Fibroblast of villous mesenchyme (primary cell): ENCODE measurements around the gene NPM1. TPM values are rescaled to one million over a fixed set of nuclear protein-coding genes. Genes with fewer than 3 reads are reported as not detected.

Experiments
- DNase-seq: peaks from one replicate; pipeline ENCODE4 v3.0.0-alpha.2; 2010; ENCODE audit warnings: low read depth
- H3K4me3 ChIP-seq: 2 replicates; pipeline ENCODE4 v1.5.1; 2011; ENCODE audit warnings: low read depth, mild to moderate bottlenecking, low read length
- CTCF ChIP-seq: IDR thresholded peaks from 2 replicates; pipeline ENCODE4 v1.5.1; 2012; ENCODE audit warnings: low read depth, mild to moderate bottlenecking, low read length; ENCODE audit not compliant: insufficient read depth
- total RNA-seq: library from RNA; depleted of rRNA; stranded (reverse); fragments of >200 nt; gene quantifications from 2 replicates; pipeline ENCODE4 v1.2.3, GENCODE V29; 2012

NPM1 gene
- total RNA-seq, 1 donor: 1,000 TPM

- DNase-seq: peak; percentile 63
- no peak overlapping the region for H3K4me3 ChIP-seq
- no peak for TF ChIP-seq CTCF
These were observed 58.2 kb downstream of the NPM1 start for GRCh38 chr5:171445644-171446516.

GRCh38 chr5:171447226-171447625 is 59.6 kb downstream of the NPM1 start:
- no peak for TF ChIP-seq CTCF
- H3K4me3 ChIP-seq: no peak overlapping the region
- no peak for DNase-seq

- DNase-seq: no peak
- TF ChIP-seq CTCF: no peak
- no peak overlapping the region for H3K4me3 ChIP-seq
These were observed 61.8 kb downstream of the NPM1 start for GRCh38 chr5:171449426-171449825.

- DNase-seq: peak; percentile 69
- no peak for TF ChIP-seq CTCF
- H3K4me3 ChIP-seq: peak overlapping the region; percentile 45
These were observed 63.0 kb downstream of the NPM1 start for GRCh38 chr5:171450423-171451331.

- DNase-seq: no peak
- no peak overlapping the region for H3K4me3 ChIP-seq
- no peak for TF ChIP-seq CTCF
These were observed 63.8 kb downstream of the NPM1 start for GRCh38 chr5:171451421-171451820.

- H3K4me3 ChIP-seq: no peak overlapping the region
- DNase-seq: no peak
- TF ChIP-seq CTCF: no peak
These were observed 65.5 kb downstream of the NPM1 start for GRCh38 chr5:171453056-171453725.
